GM19240 (cell line): ENCODE results near the gene TSNAXIP1.
"Not testable (repeated sequence)": the region's sequence is repeated elsewhere in the genome, so short reads cannot be mapped to it uniquely, and the experiment has no call there.

Source experiments
- DNase-seq: peaks from one replicate; pipeline ENCODE4 v3.0.0; 2011; ENCODE audit warnings: low spot score; ENCODE audit not compliant: insufficient read length

The TSNAXIP1 gene

DNA sequence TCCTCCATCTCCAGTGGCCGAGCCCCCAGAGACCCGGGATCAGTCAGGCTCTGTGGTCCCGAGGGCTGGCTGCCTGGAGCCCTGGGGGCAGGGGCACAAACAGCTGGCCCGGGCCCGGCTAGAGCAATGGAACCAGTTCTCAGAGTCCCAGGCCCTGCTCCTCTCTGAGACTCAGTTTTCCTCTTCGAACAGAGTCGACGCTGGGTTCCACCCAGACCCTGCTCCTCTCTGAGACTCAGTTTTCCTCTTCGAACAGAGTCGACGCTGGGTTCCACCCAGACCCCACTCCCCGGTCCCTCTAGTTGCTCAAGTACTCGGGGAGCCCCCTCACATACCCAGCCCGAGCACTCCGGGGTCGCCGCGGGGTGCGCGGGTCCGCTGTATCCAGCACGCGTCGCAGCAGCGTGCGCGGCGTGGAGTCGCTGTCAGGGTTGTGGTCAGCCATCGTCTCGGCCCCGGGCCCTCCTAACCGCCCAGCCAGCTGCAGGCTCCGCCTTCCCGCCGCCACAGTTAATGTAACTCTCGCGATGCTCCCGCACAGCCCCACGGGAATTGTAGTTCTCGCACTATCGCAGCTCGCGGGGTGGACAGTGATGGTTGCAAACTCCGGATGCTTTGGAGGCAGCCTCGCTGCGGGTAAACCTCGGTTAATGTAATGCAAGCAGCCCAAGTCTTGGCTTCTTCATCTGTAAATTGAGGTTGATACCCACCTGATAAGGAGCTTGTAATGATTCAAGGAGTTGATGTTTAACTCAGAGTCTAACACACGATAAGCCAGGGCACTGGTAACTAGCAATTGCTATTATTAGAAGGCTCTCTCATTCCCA, 26.9 kb downstream of the TSNAXIP1 start:
- peak; percentile 97 for DNase-seq

DNA sequence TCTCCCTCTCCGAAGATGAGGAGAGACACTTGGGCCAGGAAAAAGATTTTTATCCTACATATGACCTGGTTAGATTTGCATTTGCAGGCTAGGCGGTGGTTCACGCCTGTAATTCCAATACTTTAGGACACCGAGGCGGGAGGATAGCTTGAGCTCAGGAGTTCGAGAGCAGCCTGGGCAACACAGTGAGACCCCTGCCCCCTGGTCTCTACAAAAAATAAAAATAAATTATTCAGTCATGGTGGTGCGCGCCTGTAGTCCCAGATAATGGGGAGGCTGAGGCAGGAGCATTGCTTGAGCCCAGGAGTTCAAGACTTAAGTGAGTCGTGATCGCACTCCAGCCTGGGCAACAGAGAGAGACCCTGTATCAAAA, 27.5 kb downstream of the TSNAXIP1 start:
- no peak for DNase-seq

DNA sequence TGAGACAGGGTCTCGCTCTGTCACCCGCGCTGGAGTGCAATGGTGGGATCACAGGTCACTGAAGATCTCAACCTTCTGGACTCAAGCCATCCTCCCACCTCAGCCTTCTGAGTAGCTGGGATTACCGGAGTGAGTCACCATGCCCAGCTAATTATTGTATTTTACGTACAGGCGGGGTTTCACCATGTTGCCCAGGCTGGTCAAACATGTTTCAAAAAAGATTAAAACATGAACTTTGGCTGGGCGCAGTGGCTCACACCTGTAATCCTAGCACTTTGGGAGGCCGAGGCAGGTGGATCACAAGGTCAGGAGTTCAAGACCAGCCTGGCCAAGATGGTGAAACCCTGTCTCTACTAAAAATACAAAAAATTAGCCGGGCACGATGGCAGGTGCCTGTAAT, 30.5 kb downstream of the TSNAXIP1 start:
- DNase-seq: not testable (repeated sequence)

DNA sequence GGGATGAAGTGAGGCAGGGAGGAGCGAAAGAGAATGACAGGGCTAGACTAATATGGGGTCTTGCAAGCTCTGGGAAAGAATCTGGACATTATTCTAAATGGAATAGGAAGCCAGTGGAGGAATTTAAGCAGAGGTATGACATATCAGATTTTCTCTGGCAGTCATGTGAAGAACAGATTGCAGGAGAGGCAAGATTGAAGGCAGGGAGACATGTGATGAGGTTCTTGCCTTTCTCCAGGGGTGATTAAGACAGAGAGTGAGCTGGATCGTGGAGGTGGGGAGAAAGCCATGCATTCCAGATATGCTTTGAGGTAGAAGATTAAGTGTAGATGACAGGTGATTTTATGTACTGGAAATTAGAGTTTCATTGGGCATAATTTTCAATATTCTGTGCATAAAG, 31.1 kb downstream of the TSNAXIP1 start:
- DNase-seq: no peak

DNA sequence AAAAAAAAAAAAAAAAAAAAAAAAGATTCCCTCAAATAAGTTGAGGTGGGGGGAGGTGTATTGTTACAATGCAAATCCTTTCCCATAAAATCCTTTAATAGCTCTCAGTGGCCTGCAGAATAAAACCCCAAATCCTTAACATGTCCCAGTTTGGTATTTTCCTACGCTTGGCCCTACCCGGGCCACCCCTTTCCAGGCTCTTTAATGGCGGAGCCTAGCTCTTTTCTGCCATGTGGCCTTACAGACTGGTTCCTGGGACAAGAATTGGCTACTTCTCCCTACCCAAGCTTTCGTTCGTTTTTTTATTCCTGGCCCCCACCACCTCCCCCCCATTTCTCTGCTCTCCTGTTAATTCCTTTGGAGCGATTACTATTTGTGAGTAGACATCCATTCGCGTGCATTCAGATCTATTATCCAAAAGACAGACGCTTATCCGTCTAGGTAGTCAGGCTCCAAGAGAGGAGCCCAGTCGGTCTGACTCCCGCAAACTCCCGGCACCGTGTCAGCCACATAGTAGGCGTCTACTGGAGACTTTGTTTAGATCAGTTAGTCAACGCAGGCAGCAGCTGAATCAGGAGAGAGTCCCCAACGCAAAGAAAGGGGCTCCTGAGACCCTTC, 34.6 kb downstream of the TSNAXIP1 start:
- DNase-seq: no peak

DNA sequence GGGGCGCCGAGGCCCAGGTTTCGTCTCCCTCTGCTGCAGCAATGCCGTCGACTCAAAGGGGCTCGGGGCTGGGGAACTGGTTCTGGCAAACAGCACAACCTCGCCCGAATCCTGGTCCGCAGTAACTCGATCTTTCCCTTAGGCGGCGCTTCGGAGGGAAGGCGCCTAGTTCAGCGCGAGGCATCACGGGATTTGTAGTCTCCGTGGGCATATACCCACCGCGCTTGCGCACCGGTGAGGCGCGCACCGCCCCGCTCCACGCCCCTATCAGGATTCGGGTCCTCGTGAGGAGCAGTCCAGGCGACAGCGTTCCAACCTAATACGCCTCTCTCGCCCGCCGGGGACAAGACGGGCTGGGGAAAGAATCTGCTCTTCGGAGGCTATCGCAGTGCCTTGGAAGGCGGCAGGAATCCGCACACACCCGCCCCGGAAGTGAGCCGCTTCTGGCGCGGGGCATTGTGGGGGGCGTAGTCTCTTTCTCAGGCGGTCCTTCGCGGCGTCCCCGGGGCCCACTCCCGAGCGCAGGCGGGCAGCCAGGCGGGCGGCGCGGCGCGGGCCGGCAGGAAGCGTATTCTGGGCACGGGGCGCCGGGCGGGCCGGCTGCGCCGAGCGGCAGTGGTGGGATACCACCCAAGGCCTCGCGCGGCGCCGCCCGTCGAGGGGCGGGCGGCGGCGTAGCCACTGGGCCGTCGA, 35.3 kb downstream of the TSNAXIP1 start, which contains the start of gene THAP11:
TSS of gene THAP11 (plus strand) at position 505 of the 693 bp plus-strand sequence. CDS start 235 bp downstream, outside the sequence.
- DNase-seq: peak; percentile 79

DNA sequence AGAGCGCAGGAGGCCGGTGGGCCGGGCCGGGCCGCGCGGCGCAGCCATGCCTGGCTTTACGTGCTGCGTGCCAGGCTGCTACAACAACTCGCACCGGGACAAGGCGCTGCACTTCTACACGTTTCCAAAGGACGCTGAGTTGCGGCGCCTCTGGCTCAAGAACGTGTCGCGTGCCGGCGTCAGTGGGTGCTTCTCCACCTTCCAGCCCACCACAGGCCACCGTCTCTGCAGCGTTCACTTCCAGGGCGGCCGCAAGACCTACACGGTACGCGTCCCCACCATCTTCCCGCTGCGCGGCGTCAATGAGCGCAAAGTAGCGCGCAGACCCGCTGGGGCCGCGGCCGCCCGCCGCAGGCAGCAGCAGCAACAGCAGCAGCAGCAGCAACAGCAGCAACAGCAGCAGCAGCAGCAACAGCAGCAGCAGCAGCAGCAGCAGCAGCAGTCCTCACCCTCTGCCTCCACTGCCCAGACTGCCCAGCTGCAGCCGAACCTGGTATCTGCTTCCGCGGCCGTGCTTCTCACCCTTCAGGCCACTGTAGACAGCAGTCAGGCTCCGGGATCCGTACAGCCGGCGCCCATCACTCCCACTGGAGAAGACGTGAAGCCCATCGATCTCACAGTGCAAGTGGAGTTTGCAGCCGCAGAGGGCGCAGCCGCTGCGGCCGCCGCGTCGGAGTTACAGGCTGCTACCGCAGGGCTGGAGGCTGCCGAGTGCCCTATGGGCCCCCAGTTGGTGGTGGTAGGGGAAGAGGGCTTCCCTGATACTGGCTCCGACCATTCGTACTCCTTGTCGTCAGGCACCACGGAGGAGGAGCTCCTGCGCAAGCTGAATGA, 36.0 kb downstream of the TSNAXIP1 start:
- peak; percentile 22 for DNase-seq

DNA sequence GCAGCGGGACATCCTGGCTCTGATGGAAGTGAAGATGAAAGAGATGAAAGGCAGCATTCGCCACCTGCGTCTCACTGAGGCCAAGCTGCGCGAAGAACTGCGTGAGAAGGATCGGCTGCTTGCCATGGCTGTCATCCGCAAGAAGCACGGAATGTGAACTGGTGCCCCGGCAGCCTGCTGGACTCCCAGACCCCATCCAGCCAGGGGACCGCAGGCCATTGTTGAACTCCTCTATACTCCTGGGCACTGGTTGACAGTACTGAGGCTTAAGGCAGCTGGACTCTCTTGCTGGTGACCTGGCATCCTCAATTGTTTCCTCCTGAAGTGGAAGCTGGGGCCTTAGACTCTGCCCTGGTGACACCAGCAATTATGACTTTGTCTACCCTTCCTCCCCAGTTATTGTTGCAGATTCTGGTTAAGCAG, 36.7 kb downstream of the TSNAXIP1 start:
- no peak for DNase-seq

DNA sequence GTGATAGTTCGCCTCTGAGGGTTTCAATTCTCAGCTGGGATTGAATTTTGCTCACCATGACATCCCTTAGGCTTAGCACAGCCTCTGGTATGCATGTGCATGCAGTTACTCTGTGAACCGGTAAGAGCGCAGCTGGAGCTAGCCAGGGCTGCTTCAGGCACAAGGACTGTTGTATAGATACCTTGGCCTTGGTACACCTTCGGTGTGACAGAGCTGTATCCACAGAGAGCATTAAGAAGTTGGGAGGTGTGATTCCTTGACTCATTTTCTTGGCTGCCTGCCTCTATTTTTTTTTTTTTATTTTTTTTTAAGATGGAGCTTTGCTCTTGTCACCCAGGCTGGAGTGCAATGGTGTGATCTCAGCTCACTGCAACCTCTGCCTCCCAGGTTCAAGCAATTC, 37.8 kb downstream of the TSNAXIP1 start:
- DNase-seq: no peak

DNA sequence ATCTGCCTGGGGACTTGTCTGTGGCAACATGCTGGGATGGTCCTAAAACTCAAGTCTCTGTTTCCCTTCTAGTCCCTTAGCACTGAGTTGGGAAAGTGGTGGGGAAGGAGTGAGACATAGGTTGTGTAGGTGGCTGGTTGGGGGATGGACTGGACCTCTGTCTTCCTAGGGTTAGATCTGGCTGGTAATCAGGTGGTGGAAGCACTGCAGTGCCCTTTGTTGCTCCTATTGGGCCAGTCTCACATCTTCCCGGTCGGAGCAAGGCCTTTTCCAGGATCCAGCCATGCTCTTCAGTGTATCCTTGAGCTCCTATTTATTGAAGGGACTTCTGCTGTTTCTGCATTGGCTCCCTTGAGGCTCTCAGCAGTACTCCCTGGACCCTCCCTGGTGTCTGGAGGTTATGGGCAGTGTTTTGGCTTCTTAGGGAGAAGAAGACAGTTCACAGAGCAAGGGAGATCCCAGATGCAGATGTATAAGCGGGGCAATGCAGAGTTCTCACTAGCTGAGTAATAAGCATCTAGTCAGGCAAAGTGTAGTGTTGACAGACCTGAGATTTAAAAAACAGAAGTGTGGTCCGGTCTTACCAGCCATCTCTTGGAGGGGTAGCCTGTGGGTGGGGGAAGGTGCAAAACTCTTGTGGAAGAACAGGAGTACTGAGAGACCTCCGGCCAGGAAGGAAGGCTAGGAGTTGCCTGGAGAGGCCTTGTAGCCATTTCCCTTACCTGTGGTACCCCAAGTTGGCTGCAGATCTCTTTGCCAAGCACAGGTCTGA, 38.8 kb downstream of the TSNAXIP1 start:
- no peak for DNase-seq

DNA sequence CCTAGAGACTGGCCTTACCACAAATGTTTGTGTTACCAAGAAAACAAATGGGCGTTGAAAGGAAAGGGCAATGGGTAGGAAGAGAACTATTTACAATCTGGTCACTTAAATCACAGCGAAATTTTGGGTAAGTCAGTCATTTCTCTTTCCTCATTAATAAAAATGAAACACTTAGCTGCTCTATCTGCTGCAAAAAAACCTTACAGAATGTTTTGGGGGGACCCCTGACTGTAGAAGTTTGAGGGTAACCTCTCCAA, 39.3 kb downstream of the TSNAXIP1 start:
- no peak for DNase-seq

DNA sequence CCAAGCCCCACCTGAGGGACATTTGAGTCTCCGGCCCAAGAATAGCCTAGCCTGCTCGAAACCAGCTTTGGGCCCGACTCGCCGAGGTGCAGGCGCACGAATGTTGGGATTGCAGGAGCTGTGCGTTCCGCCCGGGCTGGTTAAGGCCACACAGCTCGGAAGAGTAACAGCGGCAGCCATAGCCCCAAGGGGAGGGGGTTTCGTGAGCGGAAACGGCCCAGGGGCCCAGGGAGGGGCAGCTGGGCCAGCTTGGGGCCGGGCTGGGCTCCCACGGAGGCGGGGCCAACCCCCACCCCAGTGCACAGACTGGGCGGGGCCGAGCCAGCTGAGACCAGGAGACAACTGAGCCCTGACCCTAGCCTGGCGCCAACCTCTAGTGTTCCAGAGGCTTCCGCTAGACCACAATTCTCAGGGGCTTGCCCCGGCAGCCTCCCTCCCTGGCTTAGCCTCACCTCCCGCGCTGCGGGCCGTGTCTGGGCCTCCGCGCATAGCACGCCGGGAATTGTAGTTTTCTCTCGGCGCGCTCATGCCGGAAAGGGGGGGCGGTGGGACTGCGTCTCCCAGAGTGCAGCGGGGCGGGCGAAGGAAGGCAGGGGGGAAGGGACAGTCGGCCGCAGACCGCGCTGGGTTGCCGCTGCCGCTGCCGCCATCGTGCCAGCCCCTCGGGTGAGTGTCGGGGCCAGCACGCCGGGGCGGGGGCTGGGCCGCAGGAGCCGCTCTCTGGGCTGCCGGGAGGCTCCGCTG, 39.8 kb downstream of the TSNAXIP1 start, which contains the start of gene NUTF2:
TSS of gene NUTF2 (plus strand) at position 614 of the 744 bp plus-strand sequence. CDS start 18,198 bp downstream, outside the sequence.
- DNase-seq: peak; percentile 89

DNA sequence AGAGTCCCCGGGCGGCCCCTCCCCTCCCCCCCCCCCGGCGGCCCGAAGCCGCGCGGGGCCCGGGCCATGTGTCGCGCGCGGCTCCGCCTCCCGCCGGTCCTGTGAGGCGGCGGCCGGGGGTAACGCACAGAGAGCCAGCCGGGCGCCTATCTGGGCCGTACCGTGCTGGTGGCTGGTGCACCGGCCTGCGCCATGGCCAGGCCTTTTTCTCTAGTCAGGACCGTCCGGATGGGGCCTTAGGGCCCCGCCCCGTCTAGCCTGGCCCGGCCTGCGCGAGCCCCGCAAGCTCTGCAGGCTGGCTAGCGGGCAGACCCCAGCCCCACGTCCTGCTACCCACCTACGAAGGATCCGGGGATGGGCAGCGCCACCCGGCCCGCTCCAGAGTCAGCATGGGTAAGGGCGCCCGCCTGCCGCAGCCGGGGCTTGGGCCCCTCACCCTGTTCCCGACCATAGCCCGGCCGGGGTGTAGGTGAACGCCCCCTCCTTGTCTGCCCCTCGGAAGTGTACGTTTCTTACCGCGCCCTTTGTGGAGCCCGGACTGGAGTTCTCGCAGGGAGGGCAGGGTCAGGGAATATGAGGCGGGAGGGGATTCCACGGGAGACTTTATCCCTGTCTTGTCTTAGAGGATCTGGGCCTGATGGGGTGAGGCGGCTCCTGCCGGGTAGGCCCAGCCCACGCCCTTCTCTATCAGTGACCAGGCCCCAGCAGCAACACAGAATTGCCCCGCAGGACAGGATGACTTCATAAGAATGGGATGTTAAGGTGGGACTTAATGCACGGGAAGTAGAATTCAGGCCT, 40.6 kb downstream of the TSNAXIP1 start, which contains the start of gene CENPT:
TSS of gene CENPT (minus strand) at position 630 of the 798 bp plus-strand sequence. CDS start 13,834 bp downstream, outside the sequence.
- peak; percentile 52 for DNase-seq

DNA sequence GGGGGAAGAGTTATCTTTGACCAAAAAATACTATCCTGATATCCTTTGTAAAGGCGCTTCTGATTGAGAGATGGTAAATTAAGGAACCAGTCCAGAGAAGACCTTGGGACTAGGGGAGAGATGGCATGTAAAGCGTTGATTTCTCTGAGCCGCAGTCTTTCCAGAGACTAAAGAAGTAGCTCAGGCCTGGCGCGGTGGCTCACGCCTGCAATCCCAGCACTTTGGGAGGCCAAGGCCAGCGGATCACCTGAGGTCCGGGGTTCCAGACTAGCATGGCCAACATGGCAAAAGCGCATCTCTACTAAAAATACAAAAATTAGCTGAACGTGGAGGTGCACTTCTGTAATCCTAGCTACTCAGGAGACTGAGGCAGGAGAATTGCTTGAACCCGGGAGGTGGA, 41.4 kb downstream of the TSNAXIP1 start:
- no peak for DNase-seq

DNA sequence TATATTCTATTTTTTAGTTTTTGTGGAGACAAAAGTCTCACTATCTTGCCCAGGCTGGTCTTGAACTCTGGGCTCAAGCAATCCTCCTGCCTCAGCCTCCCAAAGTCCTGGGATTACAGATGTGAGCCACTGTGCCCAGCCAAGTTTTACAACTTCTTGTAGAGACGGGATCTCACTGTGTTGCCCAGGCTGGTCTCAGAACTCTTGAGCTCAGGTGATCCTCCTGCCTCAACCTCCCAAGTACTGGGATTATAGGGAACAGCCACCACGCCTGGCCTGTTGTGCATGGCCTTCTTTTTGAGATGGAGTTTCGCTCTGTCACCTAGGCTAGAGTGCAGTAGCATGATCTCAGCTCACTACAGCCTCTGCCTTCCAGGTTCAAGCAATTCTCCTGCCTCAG, 47.0 kb downstream of the TSNAXIP1 start:
- DNase-seq: no peak

DNA sequence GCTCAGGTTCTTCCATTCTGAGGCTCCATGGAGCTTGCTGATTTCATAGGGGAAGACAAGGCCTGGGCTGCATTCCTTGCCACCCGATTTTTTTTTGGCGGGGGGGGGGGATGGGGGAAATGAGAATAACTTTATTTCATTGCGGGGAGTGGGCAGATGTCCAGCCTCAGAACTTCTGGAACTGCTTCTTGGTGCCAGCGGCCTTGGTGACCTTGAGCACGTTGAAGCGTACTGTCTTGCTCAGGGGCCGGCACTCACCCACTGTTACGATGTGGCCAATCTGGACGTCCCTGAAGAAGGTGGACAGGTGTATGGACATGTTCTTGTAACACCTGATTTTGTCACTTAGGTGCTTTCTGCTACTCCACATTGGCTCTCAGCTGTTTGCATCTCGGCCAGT, 49.1 kb downstream of the TSNAXIP1 start:
- DNase-seq: no peak

DNA sequence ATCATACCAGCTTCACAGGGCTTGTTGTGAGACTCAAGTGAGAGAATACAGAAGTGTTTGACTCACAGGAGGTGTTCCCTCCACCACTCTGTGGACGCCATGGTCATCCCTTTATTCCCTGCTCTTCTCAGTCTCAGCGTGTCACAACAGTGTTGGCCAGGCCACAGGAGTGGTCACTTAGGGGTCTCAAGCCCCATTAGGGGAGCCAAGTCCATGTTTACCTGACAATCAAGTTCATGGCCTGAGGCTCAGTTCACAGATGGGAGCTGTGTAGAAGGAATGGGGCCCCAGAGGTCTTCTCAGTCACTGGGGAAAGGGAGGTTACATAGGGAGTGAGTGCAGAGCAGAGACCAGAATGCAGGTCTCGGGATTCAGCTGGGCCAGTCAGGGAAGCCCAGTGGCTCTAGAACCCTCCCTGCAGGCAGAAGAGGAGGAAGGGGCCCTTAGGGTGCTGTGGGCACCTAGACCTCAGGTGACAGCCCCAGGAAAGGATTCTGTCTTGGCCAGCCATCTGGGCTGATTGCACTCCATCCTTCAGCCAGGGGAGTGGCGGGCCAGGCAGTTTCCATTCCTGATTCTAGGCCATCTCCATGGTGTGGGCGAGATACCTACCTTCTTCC, 50.3 kb downstream of the TSNAXIP1 start:
- no peak for DNase-seq

DNA sequence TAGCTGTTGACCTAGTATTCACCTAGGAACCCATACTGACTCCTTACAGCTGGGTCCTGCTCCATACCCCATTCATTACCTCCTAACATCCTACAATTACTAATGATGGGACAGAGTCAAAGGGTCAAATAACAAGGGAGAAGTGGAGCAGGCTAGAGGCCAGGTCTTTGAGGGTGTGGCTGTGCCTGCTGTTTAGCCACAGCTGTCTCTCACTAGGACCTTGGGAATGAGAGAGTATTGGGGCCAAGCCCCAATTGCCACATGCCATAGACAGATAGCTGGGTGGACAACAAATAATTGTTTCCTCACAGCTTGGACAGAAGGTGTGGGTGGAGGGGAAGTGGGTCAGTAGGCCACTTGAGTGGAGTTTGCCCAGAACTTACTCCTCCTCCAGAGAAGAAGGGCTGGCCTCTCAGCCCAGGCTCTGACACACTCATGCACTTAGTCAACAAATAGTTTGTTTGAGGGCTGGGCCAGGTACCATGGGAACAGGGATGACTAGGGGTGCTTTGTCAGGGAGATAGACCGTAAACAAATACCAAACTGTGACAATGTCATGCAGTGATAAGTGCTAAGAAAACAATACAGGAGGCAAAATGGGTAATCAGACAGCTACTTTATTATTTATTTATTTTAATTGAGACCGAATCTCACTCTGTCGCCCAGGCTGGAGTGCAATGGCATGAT, 51.0 kb downstream of the TSNAXIP1 start:
- no peak for DNase-seq
